Skin of body (tissue), 2 donors: ENCODE data around the gene ZNF488. TPM values are rescaled to one million over a fixed set of nuclear protein-coding genes. Genes with fewer than 3 reads are reported as not detected.
"Not testable (repeated sequence)": the region's sequence is repeated elsewhere in the genome, so short reads cannot be mapped to it uniquely, and the experiment has no call there.

Experiments
- DNase-seq: peaks from one replicate; lab custom pipeline; 2025; lab: John Stamatoyannopoulos, UW
- total RNA-seq: library from RNA; depleted of rRNA; stranded (reverse); fragments of >200 nt; gene quantifications from one replicate; pipeline ENCODE4 v1.2.3, GENCODE V29; 2014

Gene ZNF488
- total RNA-seq, 1 donor from 2014 or later: 0.10 TPM

DNA sequence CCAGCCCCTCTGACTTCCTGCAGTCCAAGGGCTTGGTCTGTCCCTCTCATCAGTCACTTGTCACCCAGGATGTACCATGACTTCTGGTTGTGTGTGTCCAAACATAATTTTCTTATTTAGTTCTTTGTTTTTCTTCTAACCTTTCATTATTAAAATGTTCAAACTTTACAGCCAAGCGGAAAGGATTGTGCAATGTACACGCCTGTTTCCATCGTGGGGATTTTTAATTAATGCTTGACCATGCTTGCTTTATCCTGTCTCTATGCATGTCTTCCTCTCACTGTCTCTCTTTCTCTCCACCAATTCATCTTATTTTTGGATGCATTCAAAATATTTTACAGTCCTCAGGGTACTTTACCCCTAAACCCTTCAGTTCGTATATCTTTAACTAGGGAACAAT, 26.2 kb upstream of the ZNF488 start:
- no peak for DNase-seq

DNA sequence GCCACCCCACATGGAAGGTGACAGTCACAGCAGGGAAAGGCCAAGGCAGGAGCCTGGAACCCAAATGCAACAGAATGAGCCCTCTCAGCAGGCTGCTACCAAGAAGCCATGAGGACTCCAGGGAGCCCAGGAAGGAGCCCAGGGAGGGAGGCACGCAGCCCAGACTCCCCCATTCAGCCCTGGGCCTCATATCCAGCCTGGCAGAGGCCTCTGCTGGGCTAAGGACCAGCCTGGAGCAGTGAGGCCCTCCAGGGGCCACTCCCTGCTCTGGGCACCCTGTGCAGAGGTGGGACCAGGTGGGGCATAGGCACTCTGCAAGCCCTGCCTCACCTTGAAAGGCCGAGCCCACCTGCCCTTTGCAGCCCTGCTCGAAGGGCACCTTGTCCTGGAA, 25.8 kb upstream of the ZNF488 start:
- DNase-seq: no peak

DNA sequence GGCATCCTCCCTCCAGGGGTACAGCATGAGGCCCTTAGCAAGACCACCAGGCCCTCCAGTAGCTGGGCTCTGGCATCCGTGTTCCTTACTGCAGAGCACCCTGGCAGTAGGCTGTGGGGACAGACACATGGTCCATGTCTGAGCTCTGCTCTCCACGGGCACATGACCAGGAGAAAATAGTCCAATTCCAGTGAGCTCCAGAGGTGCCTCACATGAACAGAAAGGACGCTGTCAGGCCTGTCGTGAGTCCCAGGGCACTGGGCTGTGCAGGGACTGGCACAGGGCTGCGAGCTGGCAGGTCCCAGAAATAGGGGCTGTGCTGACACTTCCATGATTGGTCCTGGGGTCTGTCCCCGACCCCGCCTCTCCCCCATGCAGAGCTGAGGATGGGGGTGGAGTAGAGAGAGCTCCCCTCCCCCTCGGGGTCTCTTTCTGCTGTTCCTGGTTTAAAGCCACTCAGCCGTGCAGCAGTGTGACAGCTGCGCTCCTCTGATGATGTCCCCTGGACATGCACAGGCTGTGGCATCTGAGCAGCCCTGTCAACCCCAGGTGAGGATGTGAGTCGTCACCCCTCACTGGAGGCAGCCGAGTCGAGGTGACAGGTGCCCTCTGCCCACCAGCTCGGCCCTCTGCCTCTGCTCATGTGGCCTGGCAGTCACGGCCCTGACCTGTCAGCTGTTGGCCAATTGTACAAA, 25.2 kb upstream of the ZNF488 start:
- no peak for DNase-seq

DNA sequence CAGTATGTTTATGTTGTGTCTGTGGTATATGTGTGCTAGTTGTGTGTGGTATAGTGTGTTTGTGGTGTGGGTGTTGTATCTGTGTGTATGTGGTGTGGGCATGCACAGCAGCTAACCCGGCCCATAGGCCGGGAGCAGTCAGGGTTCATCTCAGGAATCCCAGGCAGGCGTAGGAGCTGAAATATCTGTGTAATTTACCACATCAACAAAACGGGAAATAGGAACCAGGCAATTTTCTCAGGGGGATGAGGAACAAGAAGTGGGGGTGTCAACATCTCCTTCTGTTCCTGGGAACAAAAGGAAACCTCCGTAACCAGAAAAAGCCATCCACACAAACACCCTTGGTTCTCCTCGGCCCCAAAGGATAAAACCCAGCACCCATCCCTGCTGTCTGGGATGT, 24.5 kb upstream of the ZNF488 start:
- no peak for DNase-seq

DNA sequence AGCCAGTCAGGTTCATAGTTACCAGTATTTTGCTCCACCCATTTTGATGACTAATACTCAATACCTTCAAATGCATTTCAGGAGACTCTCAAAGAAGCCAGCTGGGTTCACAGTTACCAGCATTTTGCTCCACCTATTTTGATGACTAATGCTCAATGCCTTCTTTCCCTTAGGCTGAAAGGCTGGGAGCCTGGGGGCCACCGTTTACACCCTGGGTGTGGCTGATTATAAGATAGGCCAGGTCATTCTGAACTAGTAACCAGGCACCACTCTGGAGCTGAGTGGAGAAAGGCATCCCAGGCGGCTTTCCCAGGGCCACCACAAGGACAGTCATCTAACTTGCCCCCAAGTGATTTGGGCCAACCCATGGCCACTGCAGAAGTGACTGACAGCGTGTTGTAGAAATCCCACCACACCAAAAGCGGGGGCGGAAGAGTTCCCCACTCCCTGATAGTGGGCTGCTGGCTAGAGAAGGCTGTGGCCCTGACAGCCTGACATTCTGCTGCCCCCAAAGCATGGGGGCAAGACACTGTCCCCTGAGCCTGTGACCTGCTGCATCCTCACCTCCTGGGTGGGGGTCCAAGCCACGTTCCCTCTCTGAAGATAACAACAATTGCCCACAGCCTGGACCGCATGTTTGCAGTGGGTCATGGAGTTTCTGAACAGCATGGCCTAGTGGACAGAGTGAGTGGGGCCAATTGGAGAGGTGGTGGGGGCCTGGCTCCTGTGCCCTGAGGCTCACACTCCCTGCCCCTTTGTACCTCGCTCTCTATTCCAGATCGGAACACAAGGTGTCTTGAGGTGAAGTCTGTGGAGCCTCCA, 23.0 kb upstream of the ZNF488 start:
- DNase-seq: no peak

DNA sequence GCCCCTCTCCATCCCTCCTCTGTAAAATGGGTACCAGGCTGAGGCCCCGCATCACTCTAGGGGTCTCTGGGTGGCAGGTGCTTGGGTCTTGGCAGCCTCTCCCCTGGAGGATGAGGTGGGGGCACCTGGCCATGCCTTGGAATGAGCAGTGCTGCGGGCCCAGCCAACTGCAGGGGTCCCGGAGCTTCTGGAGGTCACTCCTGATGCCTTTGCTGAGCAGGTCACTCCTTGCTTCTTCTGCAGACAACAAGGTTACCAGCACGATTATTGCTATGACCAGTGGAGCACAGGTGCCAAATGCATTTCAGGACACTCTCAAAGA, 22.4 kb upstream of the ZNF488 start:
- no peak for DNase-seq

DNA sequence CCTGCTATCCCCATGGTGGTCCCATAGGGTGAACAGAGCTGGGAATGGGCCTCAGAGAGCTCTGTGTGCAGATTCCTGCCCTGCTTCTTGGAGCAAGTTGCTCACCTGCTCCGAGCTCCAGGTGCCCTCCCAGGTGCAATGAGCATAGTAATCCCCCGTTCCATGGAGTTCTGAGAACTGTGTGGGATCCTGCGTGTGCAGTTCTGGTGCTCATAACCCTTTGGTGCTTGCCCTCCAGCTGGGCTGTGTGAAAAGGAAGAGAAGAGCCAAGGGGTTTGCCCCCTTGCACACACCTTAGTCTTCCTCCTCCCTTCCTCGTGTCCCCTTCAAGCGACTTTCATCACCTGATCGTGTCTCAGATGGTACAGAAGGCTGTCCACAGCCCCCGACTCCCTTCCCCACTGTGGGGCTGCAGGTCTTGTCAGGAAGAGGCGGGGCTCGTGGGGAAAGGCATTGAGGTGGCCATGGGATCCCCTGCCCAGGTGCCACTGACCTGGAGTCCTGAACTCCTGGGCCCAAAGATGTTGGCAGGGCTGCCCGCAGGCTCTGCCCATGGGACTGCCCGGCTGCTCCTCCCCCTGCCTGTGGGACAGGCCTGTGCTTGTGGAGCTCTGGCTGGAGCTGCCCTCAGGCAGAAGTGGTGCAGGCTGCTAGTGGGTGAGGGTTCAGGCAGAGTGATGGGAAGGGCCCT, 21.9 kb upstream of the ZNF488 start:
- DNase-seq: no peak

DNA sequence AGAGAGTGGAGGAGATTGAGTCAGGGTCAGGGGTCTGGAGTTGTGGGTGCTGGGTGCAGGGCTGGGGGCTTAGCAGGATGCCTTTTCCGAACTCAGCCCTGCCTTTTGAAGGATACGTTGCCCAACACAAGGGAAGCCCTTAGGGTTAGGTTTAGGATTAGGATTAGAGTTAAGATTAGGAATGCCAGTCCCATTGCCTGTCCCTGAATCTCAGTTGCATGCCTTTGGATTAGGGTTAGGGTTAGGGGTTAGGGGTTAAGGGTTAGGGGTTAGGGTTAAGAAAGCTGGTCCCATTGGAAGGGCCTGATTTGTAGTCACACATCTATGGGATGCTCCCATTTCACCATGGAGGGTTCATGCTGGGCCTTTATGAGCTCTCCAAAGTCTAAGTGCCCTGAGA, 20.8 kb upstream of the ZNF488 start:
- no peak for DNase-seq

DNA sequence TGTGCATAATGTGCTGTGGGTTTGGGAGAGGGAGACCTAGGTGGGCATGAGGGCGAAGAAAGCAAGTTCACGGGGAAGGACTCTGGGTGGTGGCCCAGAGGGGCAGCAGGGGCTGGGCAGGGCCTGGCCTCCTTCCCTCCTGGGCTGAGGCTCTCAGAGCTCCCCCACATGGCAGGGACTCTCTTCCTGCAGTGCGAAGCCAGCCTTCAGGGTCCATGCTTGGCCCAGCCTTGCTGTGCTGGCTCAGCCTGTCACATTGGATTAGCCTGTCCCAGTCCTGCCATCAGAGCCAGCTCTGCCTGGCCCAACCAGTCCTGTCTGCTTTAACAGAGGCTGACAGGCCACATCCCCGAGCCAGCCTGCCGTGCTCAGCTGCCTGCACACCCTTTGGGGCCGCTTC, 20.4 kb upstream of the ZNF488 start:
- DNase-seq: no peak

DNA sequence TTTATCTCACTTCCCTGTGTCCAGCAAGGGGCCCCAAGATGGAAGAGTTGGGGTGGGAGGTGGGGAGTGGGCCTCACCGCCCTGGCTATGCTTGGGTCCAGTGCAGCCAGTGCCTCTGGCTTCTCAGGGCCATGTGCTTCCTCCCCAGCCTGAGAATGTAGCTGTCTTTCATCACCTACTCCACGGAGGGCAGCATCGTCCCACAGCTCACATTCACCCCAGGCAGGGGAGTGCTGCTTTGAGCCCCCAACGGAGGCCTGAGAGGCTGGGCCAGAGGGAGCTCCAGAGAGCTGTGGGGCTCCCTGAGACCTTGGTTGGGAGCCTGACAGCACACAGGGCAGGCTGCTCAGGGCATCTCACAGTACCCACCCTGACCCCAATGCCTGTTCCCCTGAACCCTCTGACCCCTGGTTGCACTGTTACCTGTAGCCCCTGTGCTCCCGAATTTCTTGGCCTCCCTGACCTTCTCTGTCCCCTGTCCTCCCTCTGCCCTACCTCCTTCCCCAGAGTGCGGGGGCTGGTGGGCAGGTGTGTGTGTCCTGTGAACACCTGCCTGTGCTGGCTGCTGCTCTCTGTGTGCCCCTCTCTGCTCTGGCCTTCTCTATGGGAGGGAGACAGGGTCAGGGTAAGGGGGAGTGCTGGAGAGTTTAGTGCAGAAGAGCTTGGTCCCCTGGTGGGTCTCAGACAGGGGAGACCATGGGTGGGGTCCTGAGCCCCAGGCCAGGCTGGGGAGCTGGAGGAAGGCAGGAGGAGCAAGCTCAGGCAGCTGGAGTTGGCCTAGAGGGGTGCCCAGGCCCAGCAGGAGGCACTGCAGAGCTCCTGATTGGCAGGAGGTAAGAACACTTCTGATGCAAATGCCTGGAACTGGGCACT, 19.6 kb upstream of the ZNF488 start:
- DNase-seq: no peak

DNA sequence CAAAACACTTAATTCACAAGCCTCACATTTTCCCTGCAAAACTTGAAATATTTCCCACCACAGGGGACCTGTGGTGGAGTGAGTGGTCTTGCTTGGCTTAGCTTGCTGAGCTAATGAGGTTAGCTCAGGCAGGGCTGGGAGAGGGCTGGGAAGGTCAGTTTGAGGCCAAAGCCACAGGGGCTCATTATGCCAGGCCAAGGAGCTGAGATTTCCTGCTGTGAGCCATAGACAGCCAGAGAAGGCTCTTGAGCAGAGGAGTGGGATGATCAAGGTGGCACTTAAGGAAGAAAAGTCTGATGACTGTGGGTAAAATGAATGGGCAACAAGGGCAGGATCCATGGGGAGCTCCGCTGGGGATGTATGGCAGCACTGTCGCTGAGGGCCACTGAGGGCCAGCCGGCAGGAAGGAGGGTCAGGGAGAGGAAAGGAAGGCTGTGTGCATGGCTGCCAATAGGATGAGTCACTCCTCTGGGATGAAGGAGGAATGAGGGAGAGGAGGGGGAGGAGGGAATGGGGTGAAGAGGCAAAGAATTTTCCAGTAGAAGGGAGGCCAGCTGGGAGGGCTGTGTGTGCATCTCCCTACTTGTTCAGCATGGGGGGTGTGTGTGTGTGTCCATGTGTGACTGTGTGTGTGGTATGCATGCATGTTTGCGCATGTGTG, 18.7 kb upstream of the ZNF488 start:
- peak; percentile 61 for DNase-seq

DNA sequence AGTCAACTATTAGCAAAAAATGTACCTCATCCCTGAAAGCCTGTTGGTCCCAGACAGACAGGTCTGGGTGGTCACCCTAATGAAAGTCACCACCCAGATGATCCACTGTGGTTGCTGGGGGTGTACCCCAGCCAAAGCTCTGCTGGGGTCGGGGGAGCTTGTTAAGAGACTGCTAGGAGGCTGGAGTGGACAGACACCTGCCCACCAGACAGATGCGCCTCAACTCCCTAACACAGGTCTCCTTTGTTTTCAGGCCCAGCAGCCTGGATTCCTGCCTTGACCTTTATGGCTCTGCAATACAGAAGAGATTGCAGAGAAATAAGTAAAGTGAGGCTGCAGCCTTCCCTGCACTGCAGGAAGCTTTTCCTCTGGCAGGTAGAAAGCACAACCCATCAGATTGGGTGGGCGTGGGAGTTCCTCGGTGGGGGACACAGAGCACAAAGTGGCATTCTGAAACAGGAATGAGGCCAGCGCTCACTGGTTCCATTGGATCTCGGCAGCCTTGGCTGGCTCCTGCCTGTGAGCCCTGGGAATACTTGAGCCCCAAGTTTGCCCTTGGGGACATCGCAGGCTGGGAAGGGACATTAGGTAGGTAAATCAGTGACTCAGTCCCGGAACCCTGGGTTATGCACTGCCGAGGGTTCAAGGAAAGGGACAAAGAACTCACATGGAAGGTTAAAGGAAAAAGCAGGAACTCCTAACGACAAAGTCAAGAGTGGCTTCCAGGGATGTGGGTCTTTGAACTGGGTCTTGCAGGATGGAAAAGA, 18.0 kb upstream of the ZNF488 start:
- no peak for DNase-seq

DNA sequence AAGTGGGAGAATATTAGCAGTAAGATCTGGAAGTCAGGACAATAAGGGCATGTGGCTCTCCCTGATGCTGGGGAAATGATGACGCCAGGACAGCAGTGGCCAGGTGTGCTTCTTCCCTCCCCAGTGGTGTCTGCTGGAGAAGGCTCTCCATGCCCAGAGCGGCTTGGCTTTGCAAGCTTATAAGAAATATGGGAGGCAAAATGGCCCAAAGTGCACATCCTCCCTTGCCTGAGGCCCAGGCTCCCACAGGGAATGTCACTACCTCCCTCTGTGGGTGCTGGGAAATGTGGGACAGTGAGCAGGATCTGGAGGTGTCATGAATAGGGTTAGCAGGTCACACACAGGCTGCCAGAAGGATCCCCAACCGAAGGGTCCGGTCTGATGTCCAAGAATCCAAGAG, 17.1 kb upstream of the ZNF488 start:
- DNase-seq: no peak

DNA sequence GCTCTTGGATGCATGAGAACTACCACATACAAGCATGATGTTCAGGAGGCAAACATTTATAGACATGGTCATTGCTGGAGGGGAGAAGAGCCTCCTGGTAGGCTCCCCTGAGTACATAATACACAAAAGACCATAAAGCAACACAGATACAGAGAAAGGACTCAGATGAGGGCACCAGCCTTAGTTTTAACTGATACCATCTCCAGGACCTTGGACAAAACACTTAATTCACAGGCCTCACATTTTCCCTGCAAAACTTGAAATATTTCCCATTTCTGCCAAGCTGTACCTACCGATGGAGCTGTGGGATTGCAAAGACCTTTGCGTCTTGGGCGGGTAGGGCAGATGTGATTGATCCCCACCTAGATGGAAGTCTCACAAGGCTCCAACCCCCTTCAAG, 16.7 kb upstream of the ZNF488 start:
- DNase-seq: no peak

DNA sequence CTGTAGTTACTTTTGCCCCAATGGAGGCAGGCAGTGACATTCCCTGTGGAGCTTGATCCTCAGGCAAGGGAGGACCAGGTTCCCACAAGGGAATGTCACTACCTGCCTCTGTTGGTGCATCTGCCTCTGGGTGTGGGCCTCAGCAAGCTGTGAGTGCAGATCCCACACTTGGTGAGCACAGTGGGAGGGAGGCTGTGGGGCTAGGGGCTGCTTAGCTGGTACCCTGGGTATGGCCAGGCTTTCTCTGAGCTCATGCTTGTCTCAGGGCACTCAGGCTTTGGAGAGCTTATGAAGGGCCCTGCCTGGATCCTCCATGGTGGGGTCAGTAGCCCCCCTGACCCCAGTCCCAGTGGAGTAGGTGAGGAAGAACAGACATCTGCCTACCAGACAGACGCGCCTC, 16.2 kb upstream of the ZNF488 start:
- no peak for DNase-seq

DNA sequence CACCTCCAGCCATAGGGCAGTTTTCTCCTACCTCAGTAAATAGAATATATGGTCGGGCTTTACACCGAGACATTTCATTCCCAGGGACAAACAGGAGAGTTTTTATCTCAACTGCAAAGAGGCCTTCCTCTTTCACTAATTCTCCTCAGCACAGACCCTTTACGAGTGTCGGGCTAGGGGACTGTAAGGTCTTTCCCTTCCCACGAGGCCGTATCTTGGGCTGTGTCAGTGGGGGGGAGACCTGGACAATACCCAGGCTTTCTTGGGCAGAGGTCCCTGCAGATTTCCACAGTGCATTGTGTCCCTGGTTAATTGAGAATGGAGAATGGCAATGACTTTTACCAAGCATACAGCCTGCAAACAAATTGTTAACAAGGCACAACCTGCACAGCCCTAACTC, 13.2 kb upstream of the ZNF488 start:
- DNase-seq: no peak

DNA sequence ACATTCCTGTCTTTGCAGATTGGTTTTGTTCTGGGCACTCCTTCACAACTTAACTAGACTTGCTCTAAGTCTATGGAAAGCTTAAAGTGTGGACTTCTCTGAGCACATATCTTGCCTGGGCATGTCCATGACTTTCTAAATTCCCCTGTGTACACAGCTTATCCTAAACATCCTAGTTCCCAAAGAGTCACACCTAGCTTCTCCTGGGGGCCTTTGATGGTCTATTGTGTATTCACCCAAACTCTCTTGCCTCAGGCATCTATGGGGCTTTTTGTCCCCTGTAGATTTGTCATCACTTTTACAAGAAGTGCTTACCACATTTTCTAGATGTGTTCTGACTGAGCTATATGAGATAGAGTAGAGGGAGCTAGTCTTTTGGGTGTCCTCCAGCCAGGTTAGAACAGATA, 12.2 kb upstream of the ZNF488 start:
- no peak for DNase-seq

DNA sequence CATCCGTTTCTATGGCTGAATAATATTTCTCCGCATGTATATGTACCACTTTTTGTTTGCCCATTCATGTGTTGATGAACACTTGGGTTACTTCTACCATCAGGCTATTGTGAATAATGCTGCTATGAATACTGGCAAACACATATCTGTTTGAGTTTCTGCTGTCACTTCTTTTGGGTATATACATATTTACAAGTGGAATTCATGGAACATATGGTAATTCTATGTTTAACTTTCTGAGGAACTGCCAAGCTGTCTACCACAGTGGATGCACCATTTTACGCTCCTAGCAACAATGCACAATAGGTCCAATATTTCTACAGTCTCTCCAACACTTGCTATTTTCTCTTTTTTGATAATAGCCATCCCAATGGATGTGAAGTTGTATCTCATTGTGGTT, 5.5 kb upstream of the ZNF488 start:
- DNase-seq: no peak

DNA sequence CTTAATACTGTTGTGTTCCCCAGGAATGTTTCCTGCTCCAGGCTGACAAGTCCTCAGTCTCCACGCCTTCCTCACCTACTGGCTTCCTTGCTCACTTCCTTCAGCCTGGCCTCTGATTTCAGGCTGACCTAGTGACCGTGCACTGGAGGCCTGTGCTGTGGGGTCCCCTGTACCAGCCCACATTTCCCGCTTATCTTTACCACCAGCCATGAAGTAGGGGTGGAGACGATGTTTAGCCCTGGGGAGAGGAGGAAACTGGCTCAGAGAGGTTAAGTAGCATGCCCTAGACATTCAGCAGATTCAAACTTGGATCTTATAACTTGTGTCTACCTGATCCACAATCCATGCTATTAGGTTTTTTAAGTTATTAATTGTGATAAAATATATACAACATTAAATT, 4.8 kb upstream of the ZNF488 start:
- DNase-seq: no peak

DNA sequence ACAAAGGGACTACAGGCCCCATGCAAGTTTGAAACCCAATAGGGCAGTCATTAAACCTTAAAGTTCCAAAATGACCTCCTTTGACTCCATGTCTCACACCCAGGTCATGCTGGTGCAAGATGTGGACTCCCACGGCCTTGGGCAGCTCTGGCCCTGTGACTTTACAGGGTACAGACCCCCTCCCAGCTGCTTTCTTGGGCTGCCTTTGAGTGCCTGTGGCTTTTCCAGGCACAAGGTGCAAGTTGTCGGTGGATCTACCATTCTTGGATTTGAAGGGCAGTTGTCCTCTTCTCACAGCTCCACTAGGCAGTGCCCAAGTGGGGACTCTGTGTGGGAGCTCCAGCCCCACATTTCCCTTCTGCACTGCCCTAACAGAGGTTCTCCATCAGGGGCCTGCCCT, 2.0 kb upstream of the ZNF488 start:
- DNase-seq: not testable (repeated sequence)
